ENCODE measurements around the gene EFHD2.

DNA sequence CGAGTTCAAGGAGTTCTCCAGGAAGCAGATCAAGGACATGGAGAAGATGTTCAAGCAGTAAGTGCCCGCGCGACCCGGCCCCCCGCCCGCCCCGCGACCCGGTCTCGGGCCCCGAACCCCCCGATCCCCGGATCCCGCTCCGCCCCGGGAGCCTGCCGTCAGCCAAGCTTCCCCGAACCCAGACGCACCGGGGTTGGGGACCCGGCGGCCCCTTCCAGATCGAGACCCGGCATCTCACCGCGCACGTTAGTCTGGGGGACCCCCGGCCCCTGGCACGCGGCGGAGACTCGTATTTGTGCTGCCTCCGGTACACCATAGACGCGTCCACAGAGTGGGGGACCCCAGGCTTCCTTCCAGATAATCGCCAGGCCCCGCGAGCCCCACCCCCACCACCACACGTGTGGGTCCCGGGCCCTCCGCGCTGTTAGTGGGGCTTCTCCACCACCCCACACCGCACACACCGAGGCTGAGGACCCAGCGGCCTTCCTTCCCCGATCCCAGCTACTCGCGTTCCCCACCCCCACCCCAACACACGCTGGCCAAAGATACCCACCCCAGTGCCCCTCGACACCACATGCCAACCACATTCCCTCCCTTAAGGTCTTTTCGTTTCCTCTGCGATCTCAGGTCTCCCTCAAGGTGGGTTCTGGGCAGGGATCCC, 665 bp downstream of the EFHD2 start:
- no peak for TF ChIP-seq POLR2A (IDR thresholded peaks at IDR 0.05; ENCODE audit: low read length)
- no peak for TF ChIP-seq GATA1 (IDR thresholded peaks at IDR 0.05; ENCODE audit: low read depth, low read length)

All from erythroblast (primary cell).